ENCODE measurements around the gene PIP5K1A.
A peak's percentile ranks its signal among the peaks of the same experiment; 100 is the strongest.

DNA sequence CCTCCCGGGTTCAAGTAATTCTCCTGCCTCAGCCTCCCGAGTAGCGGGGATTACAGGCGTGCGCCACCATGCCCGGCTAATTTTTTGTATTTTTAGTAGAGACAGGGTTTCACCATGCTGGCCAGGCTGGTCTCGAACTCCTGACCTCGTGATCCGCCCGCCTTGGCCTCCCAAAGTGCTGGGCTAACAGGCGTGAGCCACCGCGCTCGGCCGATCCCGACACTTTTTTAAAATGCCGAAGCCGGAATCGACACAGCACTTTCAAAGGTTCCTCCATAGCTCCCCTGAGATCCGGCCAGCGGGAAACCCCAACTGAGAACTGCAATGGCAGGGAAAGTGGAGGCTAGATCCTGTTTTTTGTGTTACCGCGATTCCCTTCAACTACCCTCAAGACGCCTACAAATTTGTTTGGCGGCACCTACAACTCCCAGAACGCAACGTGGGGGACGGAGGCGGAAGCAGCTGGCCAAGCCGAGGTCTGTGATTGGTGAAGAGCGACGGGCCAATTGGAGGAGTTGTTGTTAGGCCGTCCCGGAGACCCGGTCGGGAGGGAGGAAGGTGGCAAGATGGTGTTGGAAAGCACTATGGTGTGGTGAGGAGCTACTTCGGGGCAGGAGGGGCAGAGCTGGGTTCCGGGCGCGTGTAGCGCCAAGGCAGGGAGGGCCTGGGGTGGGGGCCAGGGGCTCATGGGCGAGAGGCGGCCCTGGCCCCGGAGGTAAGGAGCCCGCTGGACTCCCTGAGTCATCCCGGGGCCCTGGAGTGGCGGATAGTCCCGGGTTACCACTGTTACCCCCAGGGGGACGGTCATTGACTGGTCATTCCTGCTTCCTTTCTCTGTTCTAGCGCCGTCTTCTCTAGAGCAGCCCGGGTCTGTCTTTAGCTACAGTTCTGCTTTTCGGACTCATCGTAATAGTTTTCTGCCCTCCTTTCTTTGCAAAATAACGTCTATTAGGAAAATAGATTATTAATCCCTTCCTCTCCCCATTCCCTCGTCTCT lies 56.2 kb downstream of the PIP5K1A start, which contains the start of gene PSMD4:
- peak; percentile 94; the same call in 1 of the 2 replicates for TF ChIP-seq TAF1 (IDR thresholded peaks at IDR 0.05; ENCODE audit: borderline replicate concordance, insufficient read depth, low read length)
- TF ChIP-seq, protein P1, sequence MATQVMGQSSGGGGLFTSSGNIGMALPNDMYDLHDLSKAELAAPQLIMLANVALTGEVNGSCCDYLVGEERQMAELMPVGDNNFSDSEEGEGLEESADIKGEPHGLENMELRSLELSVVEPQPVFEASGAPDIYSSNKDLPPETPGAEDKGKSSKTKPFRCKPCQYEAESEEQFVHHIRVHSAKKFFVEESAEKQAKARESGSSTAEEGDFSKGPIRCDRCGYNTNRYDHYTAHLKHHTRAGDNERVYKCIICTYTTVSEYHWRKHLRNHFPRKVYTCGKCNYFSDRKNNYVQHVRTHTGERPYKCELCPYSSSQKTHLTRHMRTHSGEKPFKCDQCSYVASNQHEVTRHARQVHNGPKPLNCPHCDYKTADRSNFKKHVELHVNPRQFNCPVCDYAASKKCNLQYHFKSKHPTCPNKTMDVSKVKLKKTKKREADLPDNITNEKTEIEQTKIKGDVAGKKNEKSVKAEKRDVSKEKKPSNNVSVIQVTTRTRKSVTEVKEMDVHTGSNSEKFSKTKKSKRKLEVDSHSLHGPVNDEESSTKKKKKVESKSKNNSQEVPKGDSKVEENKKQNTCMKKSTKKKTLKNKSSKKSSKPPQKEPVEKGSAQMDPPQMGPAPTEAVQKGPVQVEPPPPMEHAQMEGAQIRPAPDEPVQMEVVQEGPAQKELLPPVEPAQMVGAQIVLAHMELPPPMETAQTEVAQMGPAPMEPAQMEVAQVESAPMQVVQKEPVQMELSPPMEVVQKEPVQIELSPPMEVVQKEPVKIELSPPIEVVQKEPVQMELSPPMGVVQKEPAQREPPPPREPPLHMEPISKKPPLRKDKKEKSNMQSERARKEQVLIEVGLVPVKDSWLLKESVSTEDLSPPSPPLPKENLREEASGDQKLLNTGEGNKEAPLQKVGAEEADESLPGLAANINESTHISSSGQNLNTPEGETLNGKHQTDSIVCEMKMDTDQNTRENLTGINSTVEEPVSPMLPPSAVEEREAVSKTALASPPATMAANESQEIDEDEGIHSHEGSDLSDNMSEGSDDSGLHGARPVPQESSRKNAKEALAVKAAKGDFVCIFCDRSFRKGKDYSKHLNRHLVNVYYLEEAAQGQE (IDR thresholded peaks at IDR 0.05; ENCODE audit: insufficient read depth in 1 of 2, low read depth in 2 of 2, low read length in 2 of 2) = no peak
